GM12878 (cell line): ENCODE results near the gene DUS1L. TPM values are rescaled to one million over a fixed set of nuclear protein-coding genes. Genes with fewer than 3 reads are reported as not detected.

Experiments used
- ATAC-seq: fragments of 200-7000 bp; cut with Tn5 transposase; 3 replicates; pipeline ENCODE4 v1.9.1; 2020; ENCODE audit warnings: mild to moderate bottlenecking, moderate library complexity
- BruUV-seq: library from RNA; stranded (reverse); fragments of 400-500 nt; replicated peaks from 2 replicates; lab custom pipeline; 2021; lab: Mats Ljungman, UMichigan
- CTCF ChIA-PET: fragments of 300-600 bp; sonication (Branson Sonifier 250); formaldehyde crosslinking; extraction: SDS; loops from one replicate; lab custom pipeline; 2021; ENCODE audit warnings: inconsistent platforms; lab: Yijun Ruan, JAX
- POLR2A ChIA-PET: fragments of 350-600 bp; formaldehyde crosslinking; extraction: SDS; loops from one replicate; lab custom pipeline; 2021; ENCODE audit warnings: inconsistent platforms; lab: Charles Lee
- RAD21 ChIA-PET: fragments of 300-600 bp; sonication (Branson Sonifier 250); formaldehyde crosslinking; loops from one replicate; lab custom pipeline; 2023; ENCODE audit warnings: antibody characterized with exemption; ENCODE audit not compliant: unreplicated experiment; lab: Charles Lee
- SMC1A ChIA-PET: fragments of 300-600 bp; sonication (Branson Sonifier 250); formaldehyde crosslinking; loops from one replicate; lab custom pipeline; 2023; ENCODE audit not compliant: unreplicated experiment, uncharacterized antibody; lab: Charles Lee
- DNase-seq: peaks from one replicate; pipeline ENCODE4 v3.0.0-alpha.2; 2011; ENCODE audit warnings: low read depth, low spot score
- FAIRE-seq: peaks from 3 replicates; lab custom pipeline; 2011; peaks lifted over from hg19 to GRCh38; lab: Jason Lieb, UNC
- H2AFZ ChIP-seq: 2 replicates; pipeline ENCODE4 v1.6.0; 2011; ENCODE audit warnings: low read depth, low read length, control low read depth; ENCODE audit not compliant: control insufficient read depth
- H3K27ac ChIP-seq: 2 replicates; pipeline ENCODE4 v1.5.1; 2011; ENCODE audit warnings: control low read depth; ENCODE audit not compliant: control insufficient read depth, insufficient read depth
- H3K27me3 ChIP-seq, 2 experiments: replicated peaks in 1 of 2; 2 replicates each; pipeline versions ENCODE4 v1.6.0 to v1.6.1; 2011; ENCODE audit warnings: low read length in 1 of 2; ENCODE audit not compliant: control insufficient read depth in 2 of 2, insufficient read depth in 2 of 2
- H3K36me3 ChIP-seq, 2 experiments: 2 replicates each; pipeline ENCODE4 v1.5.1; 2011; ENCODE audit warnings: low read length in 1 of 2; ENCODE audit not compliant: control insufficient read depth in 2 of 2, insufficient read depth in 2 of 2
- H3K4me1 ChIP-seq: 2 replicates; pipeline ENCODE4 v1.6.1; 2011; ENCODE audit warnings: mild to moderate bottlenecking, low read length, moderate library complexity, mixed read lengths; ENCODE audit not compliant: control insufficient read depth, insufficient read depth
- H3K4me2 ChIP-seq: 2 replicates; pipeline ENCODE4 v1.6.0; 2011; ENCODE audit warnings: control low read depth; ENCODE audit not compliant: control insufficient read depth, insufficient read depth
- H3K4me3 ChIP-seq: fragments of 200-600 bp; sonication (generic); 2 replicates; pipeline ENCODE4 v1.5.1; 2016
- H3K79me2 ChIP-seq: 2 replicates; pipeline ENCODE4 v1.6.0; 2011; ENCODE audit warnings: low read length; ENCODE audit not compliant: control insufficient read depth, insufficient read depth
- H3K9ac ChIP-seq: 2 replicates; pipeline ENCODE4 v1.8.0; 2011; ENCODE audit warnings: low read length, control low read depth, mixed read lengths; ENCODE audit not compliant: control insufficient read depth, insufficient read depth
- H3K9me3 ChIP-seq: replicated peaks from 3 replicates; pipeline ENCODE4 v1.5.1; 2011; ENCODE audit warnings: mild to moderate bottlenecking, low read length; ENCODE audit not compliant: control insufficient read depth, insufficient read depth
- H4K20me1 ChIP-seq: 2 replicates; pipeline ENCODE4 v1.6.0; 2011; ENCODE audit not compliant: control insufficient read depth, insufficient read depth
- GABPA ChIP-seq: IDR thresholded peaks from 2 replicates; pipeline ENCODE4 v1.6.1; 2014; ENCODE audit warnings: antibody characterized with exemption, low read depth, mild to moderate bottlenecking, inconsistent platforms
- MLLT1 ChIP-seq: fragments of 450-650 bp; IDR thresholded peaks from 2 replicates; pipeline ENCODE4 v1.6.1; 2016; ENCODE audit warnings: mild to moderate bottlenecking
- NRF1 ChIP-seq: conservative IDR thresholded peaks from 2 replicates; pipeline ENCODE4 v1.6.1; 2011; ENCODE audit warnings: mild to moderate bottlenecking, low read depth, low read length, improper control_type of control experiment
- POLR2A ChIP-seq: IDR thresholded peaks from 2 replicates; pipeline ENCODE4 v1.6.1; 2011; ENCODE audit warnings: low read depth, mild to moderate bottlenecking, low read length
- RUNX3 ChIP-seq: IDR thresholded peaks from 2 replicates; pipeline ENCODE4 v1.6.1; 2012; ENCODE audit warnings: low read length, inconsistent platforms
- SMAD5 ChIP-seq: IDR thresholded peaks from 2 replicates; pipeline ENCODE4 v1.6.1; 2016; ENCODE audit warnings: antibody characterized with exemption, low read depth
- SUPT20H ChIP-seq: IDR thresholded peaks from 2 replicates; pipeline ENCODE4 v1.6.1; 2011; ENCODE audit warnings: low read depth, mild to moderate bottlenecking, low read length, moderate library complexity, borderline replicate concordance; ENCODE audit not compliant: control insufficient read depth
- WGBS: methylation state at CpG from one replicate; pipeline ENCODE4 v1.1.6; 2016; ENCODE audit warnings: low lambda C conversion rate; ENCODE audit not compliant: insufficient replicate concordance, insufficient coverage; ENCODE audit errors: missing lambda C conversion rate; 5-methylcytosine and 5-hydroxymethylcytosine counted together
- in situ Hi-C: fragments of 300-500 bp; cut with MboI; formaldehyde crosslinking; loops from 9 replicates; pipeline ENCODE4 v1.14.3; 2018; ENCODE audit warnings: mixed read lengths
- intact Hi-C: fragments of 100-400 bp; cut with micrococcal nuclease; formaldehyde crosslinking; loops from one replicate; pipeline ENCODE4 v1.14.2; 2022; ENCODE audit not compliant: unreplicated experiment
- polyA plus RNA-seq, 11 experiments: library from polyadenylated mRNA; depleted of rRNA in 4 of 11; unstranded in 6 of 11; stranded (reverse) in 5 of 11; fragments of >200 nt; fragmentation: Nextera tagmentation in 4 of 11; fragmentation: Illumina TruSeq in 1 of 11; extraction: Ambion mirVana in 4 of 11; extraction: Trizol in 1 of 11; gene quantifications; 1 replicate in 1 of 11; 2 replicates in 10 of 11; pipeline versions ENCODE4 v1.2.1 to v1.2.3, GENCODE V29; 2011 to 2016; ENCODE audit warnings: inconsistent platforms in 2 of 11, missing spikeins in 2 of 11, low read depth in 1 of 11
- total RNA-seq, 4 experiments: library from RNA; depleted of rRNA in 3 of 4; stranded (reverse); fragments of >200 nt in 3 of 4; fragmentation: Illumina TruSeq in 1 of 4; extraction: Trizol in 1 of 4; gene quantifications; 2 replicates each; pipeline versions ENCODE4 v1.2.1 to v1.2.3, GENCODE V29; 2013 to 2021

Gene DUS1L
- total and polyA plus RNA-seq, 10 of the 15 experiments (the other 5 are each of a cell fraction or from before 2014, with no cell fraction given): 6.1 to 157 (median 44.5) TPM

GRCh38 chr17:82054351-82055022 is 11.1 kb downstream of the DUS1L start (continued):
- TF ChIP-seq MLLT1 (no peak), SUPT20H (no peak), SMAD5 (no peak), GABPA (no peak), RUNX3 (no peak)

- H3K27me3 ChIP-seq: no peaks in the 10 kb centered on the region
- FAIRE-seq: no peak
- no peak for DNase-seq
- H3K4me3 ChIP-seq: no peak overlapping the region
- peaks cover 0 to 17% of the 10 kb centered on the region in 2 experiments for H3K36me3 ChIP-seq
- peaks cover 4% of the 10 kb centered on the region for H3K4me1 ChIP-seq
- peak overlapping the region; percentile 64; the same call in 1 of the 2 replicates for H3K4me2 ChIP-seq
- SMC1A ChIA-PET: no interaction called here
- BruUV-seq: no TSS peak
- intact Hi-C loops (loop anchor here (5.0 kb wide), 1 partner anchor 44 kb away; the partner anchor contains the start of gene FASN), in situ Hi-C loops (no loop called here)
- no peaks in the 10 kb centered on the region for H4K20me1 ChIP-seq
- CTCF ChIA-PET: no interaction called here
- POLR2A ChIA-PET: interaction anchor here (0.5 to 2.4 kb wide), 3 partner anchors 11 to 17 kb away, joined by 3 to 6 read pairs (median 3); partner anchors contain the start of gene DCXR
- no peak for ATAC-seq
- H2AFZ ChIP-seq: no peak overlapping the region
- no peaks in the 10 kb centered on the region for H3K9me3 ChIP-seq
- RAD21 ChIA-PET: no interaction called here
- TF ChIP-seq NRF1 (no peak), POLR2A (peak; percentile 11; the same call in 1 of the 2 replicates)
- 90% methylated on average over 28 of the region's 28 CpGs for WGBS
- no peak overlapping the region for H3K9ac ChIP-seq
- H3K27ac ChIP-seq: no peak overlapping the region
- peaks cover 14% of the 10 kb centered on the region for H3K79me2 ChIP-seq
Measured at GRCh38 chr17:82053556-82054263, 11.9 kb downstream of the DUS1L start.
